CD4-positive, CD25-positive, alpha-beta regulatory T cell (primary cell): ENCODE measurements around the gene NEUROD4. TPM values are rescaled to one million over a fixed set of nuclear protein-coding genes. Genes with fewer than 3 reads are reported as not detected.

Source experiments
- ATAC-seq, 2 donors: fragments of 150-1000 bp; cut with Tn5 transposase; one replicate each; pipeline ENCODE4 v1.10.0; 2021; ENCODE audit warnings: low read depth in 2 of 2, moderate number of reproducible peaks in 2 of 2, moderate library complexity in 1 of 2
- DNase-seq, 3 donors: peaks; one replicate each; pipeline versions ENCODE4 v3.0.0 to v3.0.0-alpha.2; 2012 to 2022; ENCODE audit warnings: mixed read lengths in 1 of 3
- H3K27ac ChIP-seq: one replicate; pipeline ENCODE4 v1.7.0; 2013; ENCODE audit warnings: mild to moderate bottlenecking, low read length; ENCODE audit not compliant: insufficient read depth, poor library complexity, severe bottlenecking
- H3K27me3 ChIP-seq: one replicate; pipeline ENCODE4 v1.7.0; 2013; ENCODE audit warnings: low read length; ENCODE audit not compliant: control insufficient read depth, insufficient read depth
- H3K36me3 ChIP-seq: one replicate; pipeline ENCODE4 v1.7.0; 2013; ENCODE audit warnings: mild to moderate bottlenecking, low read length, moderate library complexity; ENCODE audit not compliant: control insufficient read depth, insufficient read depth
- H3K4me1 ChIP-seq: 2 replicates; pipeline ENCODE4 v1.7.0; 2013; ENCODE audit warnings: mild to moderate bottlenecking, low read length; ENCODE audit not compliant: insufficient read depth, control insufficient read depth, poor library complexity, severe bottlenecking
- H3K4me3 ChIP-seq: one replicate; pipeline ENCODE4 v1.7.0; 2013; ENCODE audit warnings: low read depth, mild to moderate bottlenecking, low read length, moderate library complexity
- H3K9me3 ChIP-seq, 2 experiments: 1 replicate in 1 of 2; 2 replicates in 1 of 2; pipeline ENCODE4 v1.7.0; 2013; ENCODE audit warnings: low read length in 2 of 2, mild to moderate bottlenecking in 1 of 2, moderate library complexity in 1 of 2; ENCODE audit not compliant: control insufficient read depth in 2 of 2
- H3K27ac Mint-ChIP-seq, 3 donors: one replicate each; pipeline ENCODE4 v1.8.0; 2020 to 2022; ENCODE audit warnings: mild to moderate bottlenecking in 3 of 3, mixed read lengths in 3 of 3, moderate library complexity in 2 of 3
- H3K27me3 Mint-ChIP-seq: one replicate; pipeline ENCODE4 v1.8.0; 2022; ENCODE audit warnings: mild to moderate bottlenecking, mixed read lengths
- H3K36me3 Mint-ChIP-seq: one replicate; pipeline ENCODE4 v1.8.0; 2020; ENCODE audit warnings: mixed read lengths
- H3K4me1 Mint-ChIP-seq, 4 donors: one replicate each; pipeline ENCODE4 v1.8.0; 2020 to 2022; ENCODE audit warnings: mixed read lengths in 4 of 4, mild to moderate bottlenecking in 1 of 4
- H3K4me3 Mint-ChIP-seq, 4 donors: one replicate each; pipeline ENCODE4 v1.8.0; 2020 to 2022; ENCODE audit warnings: mild to moderate bottlenecking in 4 of 4, mixed read lengths in 4 of 4, moderate library complexity in 3 of 4
- H3K9me3 Mint-ChIP-seq, 7 donors: one replicate each; pipeline ENCODE4 v1.8.0; 2020 to 2022; ENCODE audit warnings: mixed read lengths in 7 of 7, mild to moderate bottlenecking in 3 of 7, moderate library complexity in 2 of 7
- polyA plus RNA-seq, 4 donors: library from polyadenylated mRNA; unstranded; fragments of 300-500 nt; fragmentation: Illumina TruSeq; gene quantifications; one replicate each; pipeline ENCODE4 v1.2.3, GENCODE V29; 2021
- total RNA-seq: library from RNA; stranded (reverse); gene quantifications from one replicate; pipeline ENCODE4 v1.2.3, GENCODE V29; 2022

NEUROD4 gene
- total and polyA plus RNA-seq, 5 donors from 2014 or later, result not detected

GRCh38 chr12:54988402-54989054 is 31.2 kb upstream of the NEUROD4 start:
- no peaks in the 10 kb centered on the region for H3K27me3 Mint-ChIP-seq
- Histone ChIP-seq H3K9me3 (no peaks in the 10 kb centered on the region), H3K27ac (no peak overlapping the region), H3K27me3 (no peaks in the 10 kb centered on the region), H3K36me3 (no peaks in the 10 kb centered on the region), H3K4me3 (no peak overlapping the region), H3K4me1 (peaks cover 45% of the 10 kb centered on the region)
- ATAC-seq (no peak), DNase-seq (no peak)
- H3K4me3 Mint-ChIP-seq, result peak overlapping the region in 2 of 4 donors; percentile 5 to 53
- peaks cover 3% of the 10 kb centered on the region for H3K36me3 Mint-ChIP-seq
- H3K4me1 Mint-ChIP-seq, result peaks cover 30 to 78% (median 53%) of the 10 kb centered on the region in 4 donors
- peaks cover 0 to 2% (median 0%) of the 10 kb centered on the region in 7 donors for H3K9me3 Mint-ChIP-seq
- peak overlapping the region; percentile 77 to 99 (median 98) for H3K27ac Mint-ChIP-seq

GRCh38 chr12:54989829-54990228 is 29.9 kb upstream of the NEUROD4 start:
- Mint-ChIP-seq H3K4me3 (peak overlapping the region; percentile 44 to 91 (median 74)), H3K4me1 (peaks cover 30 to 70% (median 52%) of the 10 kb centered on the region in 4 donors), H3K9me3 (peaks cover 0 to 2% (median 0%) of the 10 kb centered on the region in 7 donors), H3K27ac (peak overlapping the region; percentile 93 to 100 (median 97)), H3K27me3 (no peaks in the 10 kb centered on the region), H3K36me3 (no peaks in the 10 kb centered on the region)
- no peaks in the 10 kb centered on the region for H3K9me3 ChIP-seq
- no peak overlapping the region for H3K27ac ChIP-seq
- H3K4me3 ChIP-seq, result no peak overlapping the region
- ATAC-seq (no peak), DNase-seq (no peak)
- H3K4me1 ChIP-seq, result peaks cover 41% of the 10 kb centered on the region
- H3K36me3 ChIP-seq, result no peaks in the 10 kb centered on the region
- no peaks in the 10 kb centered on the region for H3K27me3 ChIP-seq

DNA sequence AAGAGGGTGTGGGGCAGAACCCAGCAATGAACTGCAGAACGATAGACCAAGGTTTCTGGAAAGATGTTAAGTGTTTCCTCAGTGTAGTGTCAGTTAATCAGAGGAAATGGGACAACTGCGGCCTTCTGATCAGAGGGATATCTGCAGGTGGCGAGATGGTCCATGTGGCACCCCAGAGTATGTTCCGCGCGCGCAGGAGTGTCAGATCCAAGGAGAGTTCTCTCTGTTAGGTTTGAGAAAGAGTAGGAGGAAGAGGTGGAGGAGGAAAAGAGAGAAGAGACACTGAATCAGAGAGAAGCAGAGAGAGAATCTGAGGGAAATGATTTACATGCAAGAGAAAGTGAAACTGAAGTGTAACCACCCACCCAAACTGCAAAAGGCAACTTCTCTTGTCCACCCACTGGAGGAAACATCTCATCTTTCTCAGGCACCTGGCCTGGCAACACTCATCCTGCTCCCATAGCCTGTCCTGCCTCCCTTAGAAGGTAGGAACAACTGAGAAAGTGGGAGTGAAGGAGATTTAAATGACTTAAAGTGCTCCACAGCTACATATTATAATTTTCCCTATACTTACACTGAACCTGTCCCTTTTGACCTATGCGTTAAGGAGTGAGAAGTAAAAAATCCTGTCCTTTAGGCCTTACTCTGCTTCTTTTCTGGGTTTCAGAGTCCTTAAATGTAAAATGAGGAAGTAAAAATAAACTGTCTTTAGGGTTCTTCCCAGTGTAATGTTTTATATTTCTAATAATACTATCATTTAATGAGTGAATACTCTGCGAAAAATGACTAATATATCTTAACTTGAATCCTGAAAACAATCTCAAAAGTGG is 28.4 kb upstream of the NEUROD4 start:
- peak overlapping the region; percentile 68 for H3K4me3 ChIP-seq
- no peaks in the 10 kb centered on the region for H3K27me3 Mint-ChIP-seq
- no peaks in the 10 kb centered on the region for H3K27me3 ChIP-seq
- peak overlapping the region; percentile 93 to 100 (median 97) for H3K27ac Mint-ChIP-seq
- H3K9me3 ChIP-seq, result no peaks in the 10 kb centered on the region
- no peaks in the 10 kb centered on the region for H3K36me3 ChIP-seq
- no peaks in the 10 kb centered on the region for H3K36me3 Mint-ChIP-seq
- peak in 2 of 3 donors; percentile 47 to 85 for DNase-seq
- H3K4me3 Mint-ChIP-seq, result peak overlapping the region; percentile 88 to 92 (median 92)
- ATAC-seq, result peak; percentile 53 to 58
- peak overlapping the region; percentile 75 for H3K27ac ChIP-seq
- peaks cover 22 to 55% (median 41%) of the 10 kb centered on the region in 4 donors for H3K4me1 Mint-ChIP-seq
- peaks cover 0 to 2% (median 0%) of the 10 kb centered on the region in 7 donors for H3K9me3 Mint-ChIP-seq
- peaks cover 32% of the 10 kb centered on the region for H3K4me1 ChIP-seq

- peak overlapping the region; percentile 75 for H3K27ac ChIP-seq
- no peaks in the 10 kb centered on the region for H3K27me3 Mint-ChIP-seq
- H3K4me1 ChIP-seq, result peaks cover 32% of the 10 kb centered on the region
- H3K27me3 ChIP-seq, result no peaks in the 10 kb centered on the region
- H3K9me3 Mint-ChIP-seq, result no peaks in the 10 kb centered on the region
- peak overlapping the region; percentile 68 for H3K4me3 ChIP-seq
- DNase-seq (no peak), ATAC-seq (no peak)
- H3K4me1 Mint-ChIP-seq, result peaks cover 22 to 49% (median 37%) of the 10 kb centered on the region in 4 donors
- H3K36me3 ChIP-seq, result no peaks in the 10 kb centered on the region
- H3K4me3 Mint-ChIP-seq, result peak overlapping the region in 2 of 4 donors; percentile 88 to 92
- H3K9me3 ChIP-seq, result no peaks in the 10 kb centered on the region
- H3K36me3 Mint-ChIP-seq, result no peaks in the 10 kb centered on the region
- H3K27ac Mint-ChIP-seq, result peak overlapping the region; percentile 93 to 100 (median 97)
Measured at GRCh38 chr12:54991991-54992375, 27.8 kb upstream of the NEUROD4 start.

GRCh38 chr12:54993181-54993835 is 26.5 kb upstream of the NEUROD4 start:
- Mint-ChIP-seq H3K4me1 (peaks cover 22 to 39% (median 31%) of the 10 kb centered on the region in 4 donors), H3K27me3 (no peaks in the 10 kb centered on the region), H3K36me3 (no peaks in the 10 kb centered on the region), H3K27ac (peak overlapping the region in 1 of 3 donors; percentile 47), H3K4me3 (peak overlapping the region in 1 of 4 donors; percentile 31), H3K9me3 (no peaks in the 10 kb centered on the region)
- Histone ChIP-seq H3K27me3 (no peaks in the 10 kb centered on the region), H3K36me3 (no peaks in the 10 kb centered on the region), H3K4me3 (peak overlapping the region; percentile 67), H3K4me1 (peaks cover 32% of the 10 kb centered on the region), H3K9me3 (no peaks in the 10 kb centered on the region), H3K27ac (peak overlapping the region; percentile 37)
- ATAC-seq (peak; percentile 74 to 79), DNase-seq (peak; percentile 56 to 79 (median 70))

DNA sequence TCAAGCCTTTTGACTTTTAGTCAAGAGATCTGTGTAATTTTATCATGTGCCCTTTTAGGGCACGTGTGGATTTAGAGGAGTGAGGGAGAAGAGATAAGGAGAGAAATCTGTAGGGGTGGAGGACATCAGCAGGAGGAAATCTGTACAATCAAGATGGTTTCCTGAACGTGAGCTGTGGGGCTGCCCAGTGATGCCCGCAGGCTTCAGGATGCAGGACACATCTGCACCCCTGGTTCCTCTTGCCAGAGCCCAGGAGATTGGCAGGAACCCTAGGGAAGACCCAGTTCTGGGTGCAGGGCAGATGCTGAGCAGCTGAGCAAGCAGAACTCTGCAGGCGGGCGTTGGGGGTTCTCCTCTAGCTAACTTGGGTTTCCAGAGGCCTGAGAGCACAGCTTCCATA is 23.6 kb upstream of the NEUROD4 start:
- Histone ChIP-seq H3K9me3 (no peaks in the 10 kb centered on the region), H3K27me3 (no peaks in the 10 kb centered on the region), H3K4me3 (no peak overlapping the region), H3K4me1 (peaks cover 10% of the 10 kb centered on the region), H3K36me3 (no peaks in the 10 kb centered on the region), H3K27ac (no peak overlapping the region)
- peak overlapping the region in 1 of 3 donors; percentile 26 for H3K27ac Mint-ChIP-seq
- H3K27me3 Mint-ChIP-seq, result no peaks in the 10 kb centered on the region
- DNase-seq (no peak), ATAC-seq (no peak)
- no peaks in the 10 kb centered on the region for H3K36me3 Mint-ChIP-seq
- no peak overlapping the region for H3K4me3 Mint-ChIP-seq
- H3K9me3 Mint-ChIP-seq, result no peaks in the 10 kb centered on the region
- H3K4me1 Mint-ChIP-seq, result peaks cover 8 to 23% (median 15%) of the 10 kb centered on the region in 4 donors

GRCh38 chr12:54997929-54998522 is 21.7 kb upstream of the NEUROD4 start:
- Histone ChIP-seq H3K27me3 (no peaks in the 10 kb centered on the region), H3K36me3 (no peaks in the 10 kb centered on the region), H3K4me3 (no peak overlapping the region), H3K27ac (no peak overlapping the region), H3K4me1 (no peaks in the 10 kb centered on the region), H3K9me3 (no peaks in the 10 kb centered on the region)
- H3K36me3 Mint-ChIP-seq, result no peaks in the 10 kb centered on the region
- H3K4me1 Mint-ChIP-seq, result peaks cover 6 to 20% (median 11%) of the 10 kb centered on the region in 4 donors
- no peak overlapping the region for H3K4me3 Mint-ChIP-seq
- no peak for ATAC-seq
- H3K27me3 Mint-ChIP-seq, result no peaks in the 10 kb centered on the region
- H3K9me3 Mint-ChIP-seq, result no peaks in the 10 kb centered on the region
- no peak for DNase-seq
- peak overlapping the region in 1 of 3 donors; percentile 11 for H3K27ac Mint-ChIP-seq
